ENCODE results near the gene STK16. TPM values are rescaled to one million over a fixed set of nuclear protein-coding genes. Genes with fewer than 3 reads are reported as not detected.
"Not testable (repeated sequence)": the region's sequence is repeated elsewhere in the genome, so short reads cannot be mapped to it uniquely, and the experiment has no call there.

Gene STK16
- total RNA-seq, 2 donors from 2014 or later, result 30.1 to 35.8 TPM

DNA sequence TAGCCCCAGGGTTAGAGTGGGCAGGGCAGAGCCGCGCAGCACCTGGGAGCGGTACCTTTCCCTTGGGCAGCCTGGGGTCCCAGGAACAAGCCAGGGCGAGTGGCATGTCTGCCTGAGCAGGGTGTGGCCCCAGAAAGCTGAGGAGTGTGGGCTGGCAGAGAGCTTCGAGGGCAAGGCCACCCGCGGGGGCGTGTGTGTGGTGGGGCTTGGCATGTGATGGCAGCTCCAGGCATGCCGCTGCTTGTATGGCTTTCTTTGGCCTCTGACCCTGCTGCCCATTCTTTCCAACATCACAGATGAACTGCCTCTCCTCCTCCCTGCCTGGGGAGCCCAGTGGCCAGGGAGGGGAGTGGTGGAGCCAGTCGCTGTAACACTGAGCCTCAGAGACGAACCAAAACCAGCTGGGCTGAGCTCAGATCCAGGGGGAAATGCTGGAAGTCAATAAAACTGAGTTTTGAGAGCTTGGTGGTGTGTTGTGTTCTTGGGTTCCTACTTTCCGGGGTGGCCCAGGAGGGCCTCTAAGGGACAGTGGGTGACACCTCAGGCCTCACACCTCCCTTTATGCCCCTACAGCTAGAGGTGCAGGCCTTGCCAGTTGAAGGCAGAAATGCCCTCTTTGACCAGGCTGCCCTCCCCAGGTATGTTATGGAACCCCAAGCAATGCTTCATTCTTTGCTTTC is 41.3 kb downstream of the STK16 start:
- Histone ChIP-seq H3K27me3 (no peaks in the 10 kb centered on the region), H3K9me3 (no peaks in the 10 kb centered on the region), H3K27ac (no peak overlapping the region), H3K9ac (ENCODE audit: low read depth in 2 of 2, low read length in 2 of 2) (no peak overlapping the region), H3K4me1 (no peaks in the 10 kb centered on the region), H3K36me3 (no peaks in the 10 kb centered on the region), H3K4me3 (no peak overlapping the region)
- intact Hi-C loops (cut with DNase I), result no loop called here
- no peak for TF ChIP-seq CTCF (IDR thresholded peaks at IDR 0.05)
- DNase-seq, result no peak

DNA sequence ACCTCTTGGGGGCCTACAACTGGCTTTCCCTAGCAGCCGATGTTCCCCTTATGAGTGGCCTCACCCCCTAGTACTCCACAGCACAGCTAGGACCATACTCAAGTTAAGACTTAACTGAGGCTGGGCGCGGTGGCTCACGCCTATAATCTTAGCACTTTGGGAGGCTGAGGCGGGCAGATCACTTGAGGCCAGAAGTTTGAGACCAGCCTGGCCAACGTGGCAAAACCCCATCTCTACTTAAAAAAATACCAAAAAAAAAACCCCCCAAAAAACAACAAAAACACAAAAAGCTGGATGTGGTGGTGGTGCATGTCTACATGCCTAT is 41.8 kb downstream of the STK16 start:
- H3K36me3 ChIP-seq; H3K4me3 ChIP-seq; H3K27me3 ChIP-seq; H3K9me3 ChIP-seq; H3K4me1 ChIP-seq; DNase-seq; H3K9ac ChIP-seq (ENCODE audit: low read depth in 2 of 2, low read length in 2 of 2); H3K27ac ChIP-seq; intact Hi-C loops (cut with DNase I): not testable (repeated sequence)

- no peak overlapping the region for H3K27ac ChIP-seq
- intact Hi-C loops (cut with DNase I), result no loop called here
Measured at GRCh38 chr2:219287580-219288265, 42.4 kb downstream of the STK16 start.

DNA sequence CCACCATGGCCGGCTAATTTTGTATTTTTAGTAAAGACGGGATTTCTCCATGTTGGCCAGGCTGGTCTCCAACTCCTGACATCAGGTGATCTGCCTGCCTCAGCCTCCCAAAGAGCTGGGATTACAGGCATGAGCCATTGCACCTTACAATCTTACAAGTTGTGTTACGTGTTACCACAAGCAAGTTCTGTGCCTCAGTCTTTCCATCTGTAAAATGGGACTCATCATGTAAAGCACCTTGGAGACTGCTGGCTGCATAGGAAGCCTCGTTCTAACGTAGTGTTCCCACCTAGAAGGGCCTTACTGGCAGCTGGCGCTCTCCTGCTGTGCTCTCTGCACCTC is 43.9 kb downstream of the STK16 start:
- Histone ChIP-seq H3K4me3 (no peak overlapping the region), H3K9ac (ENCODE audit: low read depth in 2 of 2, low read length in 2 of 2) (no peak overlapping the region), H3K9me3 (no peaks in the 10 kb centered on the region), H3K36me3 (no peaks in the 10 kb centered on the region), H3K4me1 (no peaks in the 10 kb centered on the region), H3K27me3 (no peaks in the 10 kb centered on the region), H3K27ac (no peak overlapping the region)
- DNase-seq, result no peak
- intact Hi-C loops (cut with DNase I), result no loop called here
- no peak for TF ChIP-seq CTCF (IDR thresholded peaks at IDR 0.05)

More at GRCh38 chr2:219287580-219288265, 42.4 kb downstream of the STK16 start:
- no peak for DNase-seq
- H3K9ac ChIP-seq (ENCODE audit: low read depth in 2 of 2, low read length in 2 of 2), result no peak overlapping the region
- no peaks in the 10 kb centered on the region for H3K4me1 ChIP-seq
- no peaks in the 10 kb centered on the region for H3K36me3 ChIP-seq
- no peak overlapping the region for H3K4me3 ChIP-seq
- TF ChIP-seq CTCF (IDR thresholded peaks at IDR 0.05), result no peak
- H3K9me3 ChIP-seq, result no peaks in the 10 kb centered on the region
- no peaks in the 10 kb centered on the region for H3K27me3 ChIP-seq

DNA sequence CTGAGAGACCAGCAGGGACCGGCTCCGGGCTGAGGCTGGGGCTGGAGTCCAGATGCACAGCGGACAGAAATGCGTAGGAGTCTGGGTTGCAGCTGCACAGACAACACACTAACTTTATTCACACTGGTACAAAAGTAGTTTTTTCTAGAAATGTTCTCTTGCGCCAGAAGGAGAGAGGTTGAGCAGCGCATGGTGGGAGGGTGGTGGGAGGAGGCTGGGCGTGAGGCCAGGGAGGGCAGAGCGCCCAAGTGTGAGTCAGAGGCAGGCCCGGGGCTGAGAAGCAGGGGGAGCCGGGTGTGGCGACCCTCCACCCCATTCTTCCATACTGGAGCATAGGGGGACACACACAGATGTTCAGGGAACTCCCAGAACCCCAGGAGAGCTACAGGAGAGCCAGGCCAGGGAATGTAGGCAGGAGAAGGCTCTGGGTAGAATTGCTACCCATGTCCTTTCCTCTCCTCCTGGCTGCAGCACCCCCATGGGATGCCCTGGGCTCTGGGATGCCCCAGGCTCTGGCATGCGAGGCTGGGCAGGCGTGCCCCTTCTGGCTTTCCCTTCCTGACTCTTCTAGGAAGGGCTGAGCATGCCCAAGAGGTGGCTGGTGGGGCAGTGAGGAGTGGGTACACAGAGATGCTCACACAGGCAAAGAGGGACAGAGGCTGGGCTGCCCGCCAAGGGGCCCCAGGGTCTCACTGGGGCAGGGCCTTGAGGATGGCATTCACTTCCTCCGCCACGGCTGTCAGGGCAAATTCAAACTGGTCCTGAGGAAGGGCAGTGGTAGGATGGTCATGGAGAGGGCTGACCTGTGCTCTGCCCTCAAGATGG is 44.5 kb downstream of the STK16 start:
- TF ChIP-seq CTCF (IDR thresholded peaks at IDR 0.05), result no peak
- Histone ChIP-seq H3K27ac (no peak overlapping the region), H3K27me3 (no peaks in the 10 kb centered on the region), H3K9me3 (no peaks in the 10 kb centered on the region), H3K4me1 (no peaks in the 10 kb centered on the region), H3K4me3 (no peak overlapping the region), H3K36me3 (no peaks in the 10 kb centered on the region), H3K9ac (ENCODE audit: low read depth in 2 of 2, low read length in 2 of 2) (no peak overlapping the region)
- no peak for DNase-seq
- intact Hi-C loops (cut with DNase I), result loop anchor here (10.0 kb wide), 1 partner anchor 65 kb away; the partner anchor contains the start of genes ANKZF1 and ATG9A
